Panc1 (cell line): ENCODE data around the gene ULK3.

Experiments used
- POLR2AphosphoS5 ChIP-seq: IDR thresholded peaks from 2 replicates; pipeline ENCODE4 v1.6.1; 2012; ENCODE audit warnings: mild to moderate bottlenecking, low read depth, low read length, moderate library complexity
- SIN3A ChIP-seq: IDR thresholded peaks from 2 replicates; pipeline ENCODE4 v1.6.1; 2012; ENCODE audit warnings: low read depth, mild to moderate bottlenecking, low read length, moderate library complexity, borderline replicate concordance; ENCODE audit not compliant: insufficient read depth
- TCF7L2 ChIP-seq: IDR thresholded peaks from 2 replicates; pipeline ENCODE4 v1.6.1; 2011; ENCODE audit warnings: mild to moderate bottlenecking, low read depth, low read length, inconsistent platforms
- TF ChIP-seq, protein P1 (sequence below): fragments of 450-650 bp; IDR thresholded peaks from 2 replicates; pipeline ENCODE4 v1.5.1; 2017; ENCODE audit warnings: mild to moderate bottlenecking
- TF ChIP-seq, protein P2 (sequence below), 2 experiments: IDR thresholded peaks; 2 replicates each; pipeline ENCODE4 v1.6.1; 2011 to 2012; ENCODE audit warnings: low read depth in 2 of 2, control low read depth in 1 of 2, low read length in 1 of 2, mild to moderate bottlenecking in 1 of 2, moderate library complexity in 1 of 2; ENCODE audit not compliant: insufficient read depth in 1 of 2

DNA sequence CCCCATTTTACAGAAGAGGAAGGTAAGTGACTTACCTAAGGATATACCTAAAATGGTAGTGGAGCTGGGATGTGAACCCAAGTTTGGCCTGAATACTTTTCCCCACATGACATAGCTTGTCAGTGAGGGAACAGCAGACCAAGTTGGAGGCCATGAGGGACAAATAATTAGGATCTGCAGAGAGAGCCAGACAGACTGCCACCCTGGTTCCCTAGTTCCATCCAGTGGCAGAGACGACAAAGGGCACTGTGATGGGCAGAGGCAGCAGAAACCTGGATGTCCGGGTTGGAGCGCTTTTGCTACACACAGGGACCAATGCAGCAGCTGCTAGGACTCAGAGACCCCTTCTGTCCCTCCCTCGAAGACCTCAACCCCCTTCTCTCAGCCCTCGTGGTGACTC, 15.3 kb downstream of the ULK3 start:
- TF ChIP-seq SIN3A = no peak
- TF ChIP-seq POLR2AphosphoS5 = no peak
- TF ChIP-seq, protein P1, sequence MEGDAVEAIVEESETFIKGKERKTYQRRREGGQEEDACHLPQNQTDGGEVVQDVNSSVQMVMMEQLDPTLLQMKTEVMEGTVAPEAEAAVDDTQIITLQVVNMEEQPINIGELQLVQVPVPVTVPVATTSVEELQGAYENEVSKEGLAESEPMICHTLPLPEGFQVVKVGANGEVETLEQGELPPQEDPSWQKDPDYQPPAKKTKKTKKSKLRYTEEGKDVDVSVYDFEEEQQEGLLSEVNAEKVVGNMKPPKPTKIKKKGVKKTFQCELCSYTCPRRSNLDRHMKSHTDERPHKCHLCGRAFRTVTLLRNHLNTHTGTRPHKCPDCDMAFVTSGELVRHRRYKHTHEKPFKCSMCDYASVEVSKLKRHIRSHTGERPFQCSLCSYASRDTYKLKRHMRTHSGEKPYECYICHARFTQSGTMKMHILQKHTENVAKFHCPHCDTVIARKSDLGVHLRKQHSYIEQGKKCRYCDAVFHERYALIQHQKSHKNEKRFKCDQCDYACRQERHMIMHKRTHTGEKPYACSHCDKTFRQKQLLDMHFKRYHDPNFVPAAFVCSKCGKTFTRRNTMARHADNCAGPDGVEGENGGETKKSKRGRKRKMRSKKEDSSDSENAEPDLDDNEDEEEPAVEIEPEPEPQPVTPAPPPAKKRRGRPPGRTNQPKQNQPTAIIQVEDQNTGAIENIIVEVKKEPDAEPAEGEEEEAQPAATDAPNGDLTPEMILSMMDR = no peak; the same call in 1 of the 2 replicates
- TF ChIP-seq, protein P2, sequence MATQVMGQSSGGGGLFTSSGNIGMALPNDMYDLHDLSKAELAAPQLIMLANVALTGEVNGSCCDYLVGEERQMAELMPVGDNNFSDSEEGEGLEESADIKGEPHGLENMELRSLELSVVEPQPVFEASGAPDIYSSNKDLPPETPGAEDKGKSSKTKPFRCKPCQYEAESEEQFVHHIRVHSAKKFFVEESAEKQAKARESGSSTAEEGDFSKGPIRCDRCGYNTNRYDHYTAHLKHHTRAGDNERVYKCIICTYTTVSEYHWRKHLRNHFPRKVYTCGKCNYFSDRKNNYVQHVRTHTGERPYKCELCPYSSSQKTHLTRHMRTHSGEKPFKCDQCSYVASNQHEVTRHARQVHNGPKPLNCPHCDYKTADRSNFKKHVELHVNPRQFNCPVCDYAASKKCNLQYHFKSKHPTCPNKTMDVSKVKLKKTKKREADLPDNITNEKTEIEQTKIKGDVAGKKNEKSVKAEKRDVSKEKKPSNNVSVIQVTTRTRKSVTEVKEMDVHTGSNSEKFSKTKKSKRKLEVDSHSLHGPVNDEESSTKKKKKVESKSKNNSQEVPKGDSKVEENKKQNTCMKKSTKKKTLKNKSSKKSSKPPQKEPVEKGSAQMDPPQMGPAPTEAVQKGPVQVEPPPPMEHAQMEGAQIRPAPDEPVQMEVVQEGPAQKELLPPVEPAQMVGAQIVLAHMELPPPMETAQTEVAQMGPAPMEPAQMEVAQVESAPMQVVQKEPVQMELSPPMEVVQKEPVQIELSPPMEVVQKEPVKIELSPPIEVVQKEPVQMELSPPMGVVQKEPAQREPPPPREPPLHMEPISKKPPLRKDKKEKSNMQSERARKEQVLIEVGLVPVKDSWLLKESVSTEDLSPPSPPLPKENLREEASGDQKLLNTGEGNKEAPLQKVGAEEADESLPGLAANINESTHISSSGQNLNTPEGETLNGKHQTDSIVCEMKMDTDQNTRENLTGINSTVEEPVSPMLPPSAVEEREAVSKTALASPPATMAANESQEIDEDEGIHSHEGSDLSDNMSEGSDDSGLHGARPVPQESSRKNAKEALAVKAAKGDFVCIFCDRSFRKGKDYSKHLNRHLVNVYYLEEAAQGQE (IDR thresholded peaks at IDR 0.05; ENCODE audit: insufficient read depth in 1 of 2, low read depth in 2 of 2, low read length in 1 of 2) = 0 out of 4 replicates have a peak, but pooled peaks of 1 of the 2 experiments have one; percentile 10
- TF ChIP-seq TCF7L2 = no peak
